Measurements from ENCODE around the gene UGT1A9.

DNA sequence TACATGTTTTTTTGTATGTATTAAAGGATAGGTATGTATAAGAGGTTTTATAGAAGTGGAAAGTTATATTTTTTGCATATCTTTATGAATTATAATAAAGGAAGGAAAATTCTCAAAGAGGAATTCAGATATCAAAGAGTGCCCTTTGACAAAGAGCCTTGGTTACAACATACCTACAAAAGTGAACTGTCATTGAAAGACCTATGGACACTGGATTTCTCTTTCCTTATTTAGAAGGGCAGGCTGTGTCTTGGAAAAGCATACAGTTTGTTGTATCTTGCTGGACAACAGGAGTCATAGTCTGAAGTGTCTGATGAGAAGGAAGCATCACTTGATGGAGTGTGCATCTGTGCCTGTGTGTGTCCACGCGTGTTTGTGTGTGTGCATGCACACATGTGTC lies 20.3 kb upstream of the UGT1A9 start:
- TF ChIP-seq, protein P1, sequence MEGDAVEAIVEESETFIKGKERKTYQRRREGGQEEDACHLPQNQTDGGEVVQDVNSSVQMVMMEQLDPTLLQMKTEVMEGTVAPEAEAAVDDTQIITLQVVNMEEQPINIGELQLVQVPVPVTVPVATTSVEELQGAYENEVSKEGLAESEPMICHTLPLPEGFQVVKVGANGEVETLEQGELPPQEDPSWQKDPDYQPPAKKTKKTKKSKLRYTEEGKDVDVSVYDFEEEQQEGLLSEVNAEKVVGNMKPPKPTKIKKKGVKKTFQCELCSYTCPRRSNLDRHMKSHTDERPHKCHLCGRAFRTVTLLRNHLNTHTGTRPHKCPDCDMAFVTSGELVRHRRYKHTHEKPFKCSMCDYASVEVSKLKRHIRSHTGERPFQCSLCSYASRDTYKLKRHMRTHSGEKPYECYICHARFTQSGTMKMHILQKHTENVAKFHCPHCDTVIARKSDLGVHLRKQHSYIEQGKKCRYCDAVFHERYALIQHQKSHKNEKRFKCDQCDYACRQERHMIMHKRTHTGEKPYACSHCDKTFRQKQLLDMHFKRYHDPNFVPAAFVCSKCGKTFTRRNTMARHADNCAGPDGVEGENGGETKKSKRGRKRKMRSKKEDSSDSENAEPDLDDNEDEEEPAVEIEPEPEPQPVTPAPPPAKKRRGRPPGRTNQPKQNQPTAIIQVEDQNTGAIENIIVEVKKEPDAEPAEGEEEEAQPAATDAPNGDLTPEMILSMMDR (conservative IDR thresholded peaks at IDR 0.05; ENCODE audit: low read depth in 2 of 2) = no peak
- TF ChIP-seq EZH2 (IDR thresholded peaks at IDR 0.05; ENCODE audit: low read depth, unreplicated experiment) (no peak), POLR2AphosphoS5 (IDR thresholded peaks at IDR 0.05; ENCODE audit: low read depth) (no peak), REST (IDR thresholded peaks at IDR 0.05; ENCODE audit: unreplicated experiment) (no peak), EZH2phosphoT487 (IDR thresholded peaks at IDR 0.05; ENCODE audit: unreplicated experiment) (no peak), JUNB (IDR thresholded peaks at IDR 0.05; ENCODE audit: unreplicated experiment) (no peak), CREB1 (CRISPR knock-in tag; IDR thresholded peaks at IDR 0.05; ENCODE audit: low read depth) (no peak), NANOG (IDR thresholded peaks at IDR 0.05; ENCODE audit: borderline replicate concordance) (no peak), ZNF331 (CRISPR knock-in tag; IDR thresholded peaks at IDR 0.05; ENCODE audit: low read depth) (no peak), STAT1 (IDR thresholded peaks at IDR 0.05; ENCODE audit: unreplicated experiment) (no peak), ZNF114 (CRISPR knock-in tag; IDR thresholded peaks at IDR 0.05) (no peak)
- TF ChIP-seq, protein P2, sequence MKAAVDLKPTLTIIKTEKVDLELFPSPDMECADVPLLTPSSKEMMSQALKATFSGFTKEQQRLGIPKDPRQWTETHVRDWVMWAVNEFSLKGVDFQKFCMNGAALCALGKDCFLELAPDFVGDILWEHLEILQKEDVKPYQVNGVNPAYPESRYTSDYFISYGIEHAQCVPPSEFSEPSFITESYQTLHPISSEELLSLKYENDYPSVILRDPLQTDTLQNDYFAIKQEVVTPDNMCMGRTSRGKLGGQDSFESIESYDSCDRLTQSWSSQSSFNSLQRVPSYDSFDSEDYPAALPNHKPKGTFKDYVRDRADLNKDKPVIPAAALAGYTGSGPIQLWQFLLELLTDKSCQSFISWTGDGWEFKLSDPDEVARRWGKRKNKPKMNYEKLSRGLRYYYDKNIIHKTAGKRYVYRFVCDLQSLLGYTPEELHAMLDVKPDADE (IDR thresholded peaks at IDR 0.05) = no peak

Measured in GM23338 (cell line).